Body of pancreas (tissue), 4 donors: Measurements from ENCODE around the gene FANCM. TPM values are rescaled to one million over a fixed set of nuclear protein-coding genes. Genes with fewer than 3 reads are reported as not detected.

Source experiments
- ATAC-seq: fragments of 150-250 bp; one replicate; pipeline ENCODE4 v1.9.1; 2016
- DNase-seq, 4 donors: peaks; one replicate each; pipeline ENCODE4 v3.0.0-alpha.2; 2019
- H3K27ac ChIP-seq, 4 donors: fragments of 200-600 bp; sonication (generic); 1 replicate in 3 of 4; 2 replicates in 1 of 4; pipeline versions ENCODE4 v1.5.1 to v1.6.1; 2016 to 2019; ENCODE audit warnings: mild to moderate bottlenecking in 1 of 4, mixed read lengths in 1 of 4, moderate library complexity in 1 of 4
- H3K27me3 ChIP-seq, 2 donors: fragments of 200-600 bp; sonication (generic); one replicate each; pipeline ENCODE4 v1.6.0; 2016; ENCODE audit warnings: mild to moderate bottlenecking in 1 of 2
- H3K36me3 ChIP-seq, 2 donors: fragments of 200-600 bp; sonication (generic); replicated peaks in 1 of 2; 2 replicates each; pipeline ENCODE4 v1.5.1; 2016; ENCODE audit warnings: low read depth in 2 of 2; ENCODE audit not compliant: insufficient read depth in 1 of 2
- H3K4me1 ChIP-seq: fragments of 200-600 bp; sonication (generic); one replicate; pipeline ENCODE4 v1.6.0; 2016
- H3K4me3 ChIP-seq, 2 donors: fragments of 200-600 bp; sonication (generic); 1 replicate in 1 of 2; 2 replicates in 1 of 2; pipeline ENCODE4 v1.5.1; 2016 to 2019
- H3K9me3 ChIP-seq, 3 donors: fragments of 200-600 bp; sonication (generic); 1 replicate in 2 of 3; 2 replicates in 1 of 3; pipeline ENCODE4 v1.5.1; 2016
- CTCF ChIP-seq, 7 experiments: fragments of 450-650 bp in 4 of 7; fragments of 200-600 bp in 3 of 7; sonication (generic) in 3 of 7; IDR thresholded peaks; one replicate each; pipeline ENCODE4 v1.5.1; 2016 to 2019; ENCODE audit warnings: antibody characterized with exemption in 7 of 7
- POLR2A ChIP-seq, 3 donors: fragments of 450-650 bp; IDR thresholded peaks; one replicate each; pipeline ENCODE4 v1.6.1; 2016; ENCODE audit warnings: antibody characterized with exemption in 3 of 3, mild to moderate bottlenecking in 2 of 3
- WGBS, 2 donors: methylation state at CpG; one replicate each; pipeline ENCODE4 v1.1.5; 2017; 5-methylcytosine and 5-hydroxymethylcytosine counted together
- intact Hi-C: fragments of 100-400 bp; cut with DNase I; formaldehyde crosslinking; loops from one replicate; pipeline ENCODE4 v1.15.1; 2023
- total RNA-seq, 2 donors: library from RNA; depleted of rRNA; stranded (reverse); fragments of >200 nt; gene quantifications; one replicate each; pipeline ENCODE4 v1.1.0, GENCODE V29; 2016

FANCM gene
- total RNA-seq, 2 donors from 2014 or later, result 3.4 to 4.3 TPM

- ATAC-seq (no peak), DNase-seq (no peak)
- 60 to 73% methylated on average over 3 of the region's 3 CpGs for WGBS, 2 donors
- peaks cover 14% of the 10 kb centered on the region for H3K4me1 ChIP-seq
- H3K4me3 ChIP-seq, result no peak overlapping the region
- H3K27ac ChIP-seq, result peak overlapping the region in 1 of 4 donors; percentile 56
- peaks cover 0 to 20% of the 10 kb centered on the region in 2 donors for H3K36me3 ChIP-seq
- H3K27me3 ChIP-seq, result no peaks in the 10 kb centered on the region
- TF ChIP-seq POLR2A (IDR thresholded peaks at IDR 0.05), result no peak
- TF ChIP-seq CTCF (IDR thresholded peaks at IDR 0.05), result no peak
- intact Hi-C loops, result no loop called here
- H3K9me3 ChIP-seq, result no peaks in the 10 kb centered on the region
Observed at GRCh38 chr14:45114327-45114726, 21.4 kb upstream of the FANCM start.

- no peak for TF ChIP-seq POLR2A (IDR thresholded peaks at IDR 0.05)
- no peak for TF ChIP-seq CTCF (IDR thresholded peaks at IDR 0.05)
Observed at GRCh38 chr14:45118594-45118993, 17.1 kb upstream of the FANCM start.

GRCh38 chr14:45120096-45120495 lies 15.6 kb upstream of the FANCM start:
- no peak for ATAC-seq
- TF ChIP-seq CTCF (IDR thresholded peaks at IDR 0.05), result no peak
- Histone ChIP-seq H3K27ac (no peak overlapping the region), H3K27me3 (no peaks in the 10 kb centered on the region), H3K4me3 (no peak overlapping the region), H3K4me1 (no peaks in the 10 kb centered on the region), H3K9me3 (no peaks in the 10 kb centered on the region), H3K36me3 (peaks cover 0 to 18% of the 10 kb centered on the region in 2 donors)
- WGBS, 2 donors, result 74 to 91% methylated on average over 1 of the region's 1 CpG
- intact Hi-C loops, result no loop called here
- no peak for DNase-seq

More at GRCh38 chr14:45118594-45118993, 17.1 kb upstream of the FANCM start:
- DNase-seq (no peak), ATAC-seq (no peak)
- intact Hi-C loops, result no loop called here
- no peak overlapping the region for H3K27ac ChIP-seq
- peaks cover 0 to 21% of the 10 kb centered on the region in 2 donors for H3K36me3 ChIP-seq
- no peak overlapping the region for H3K4me3 ChIP-seq
- H3K9me3 ChIP-seq, result no peaks in the 10 kb centered on the region
- H3K27me3 ChIP-seq, result no peaks in the 10 kb centered on the region
- WGBS, 2 donors, result 89 to 92% methylated on average over 6 of the region's 6 CpGs
- H3K4me1 ChIP-seq, result peaks cover 2% of the 10 kb centered on the region

GRCh38 chr14:45123271-45123670 lies 12.5 kb upstream of the FANCM start:
- Histone ChIP-seq H3K4me1 (no peaks in the 10 kb centered on the region), H3K27ac (no peak overlapping the region), H3K4me3 (no peak overlapping the region), H3K27me3 (no peaks in the 10 kb centered on the region), H3K36me3 (peaks cover 0 to 7% of the 10 kb centered on the region in 2 donors), H3K9me3 (no peaks in the 10 kb centered on the region)
- WGBS, 2 donors, result 93% methylated on average over 3 of the region's 3 CpGs
- DNase-seq (no peak), ATAC-seq (no peak)
- intact Hi-C loops, result no loop called here
- TF ChIP-seq CTCF (IDR thresholded peaks at IDR 0.05) (no peak), POLR2A (IDR thresholded peaks at IDR 0.05) (no peak)

GRCh38 chr14:45125754-45126153 lies 10.0 kb upstream of the FANCM start:
- ATAC-seq (no peak), DNase-seq (no peak)
- Histone ChIP-seq H3K27me3 (no peaks in the 10 kb centered on the region), H3K4me3 (no peak overlapping the region), H3K27ac (no peak overlapping the region), H3K4me1 (no peaks in the 10 kb centered on the region), H3K9me3 (no peaks in the 10 kb centered on the region), H3K36me3 (no peaks in the 10 kb centered on the region)
- TF ChIP-seq POLR2A (IDR thresholded peaks at IDR 0.05) (no peak), CTCF (IDR thresholded peaks at IDR 0.05) (no peak)
- intact Hi-C loops, result no loop called here
- WGBS, 2 donors, result 95% methylated on average over 2 of the region's 2 CpGs; no CpG with 5 or more reads in 1 of the 2 donors
